ENCODE measurements around the gene PDAP1. TPM values are rescaled to one million over a fixed set of nuclear protein-coding genes. Genes with fewer than 3 reads are reported as not detected.

Gene PDAP1
- total and polyA plus RNA-seq, 2 of the 13 experiments (the other 11 are each of a cell fraction or from before 2014, with no cell fraction given): 13.0 to 100 TPM

GRCh38 chr7:99422625-99423024 is 14.2 kb upstream of the PDAP1 start:
- in situ Hi-C loops (cut with HindIII; ENCODE audit: extremely low pct_ligation_motif_present, low pct_unique_long_range_greater_than_20kb) (no loop called here), intact Hi-C loops (cut with micrococcal nuclease; ENCODE audit: unreplicated experiment) (no loop called here)
- CTCF ChIA-PET (ENCODE audit: low intra/inter-chr PET ratio, low total read pairs): no interaction called here
- POLR2A ChIA-PET: interaction anchor here (1.3 kb wide), 1 partner anchor 13 kb away, joined by 6 read pairs; the partner anchor contains the start of genes BUD31 and PDAP1
- H3K9ac ChIP-seq (ENCODE audit: insufficient read depth, low read depth, low read length): no peak overlapping the region
- DNase-seq (ENCODE audit: low spot score) (no peak), FAIRE-seq (no peak), ATAC-seq (no peak)
- no peaks in the 10 kb centered on the region for H3K9me3 ChIP-seq (ENCODE audit: low read length)
- peaks cover 26 to 53% of the 10 kb centered on the region in 2 experiments for H3K36me3 ChIP-seq (replicated peaks in 1 of 2; ENCODE audit: control insufficient read depth in 1 of 2, insufficient read depth in 2 of 2, low read length in 2 of 2)
- 0 out of 2 replicates have a peak, but pooled peaks cover 7% of the 10 kb centered on the region for H3K4me1 ChIP-seq (ENCODE audit: insufficient read depth, low read length)
- H3K27me3 ChIP-seq (ENCODE audit: control insufficient read depth in 1 of 2, insufficient read depth in 2 of 2, low read length in 2 of 2): no peaks in the 10 kb centered on the region
- no peak overlapping the region for H3K27ac ChIP-seq (ENCODE audit: extremely low read length, insufficient read depth, low read length)
- H3K4me2 ChIP-seq (ENCODE audit: low read depth, low read length): no peak overlapping the region
- H4K20me1 ChIP-seq (ENCODE audit: insufficient read depth, low read length): 0 out of 2 replicates have a peak, but pooled peaks cover under 1% of the 10 kb centered on the region
- 70% methylated on average over 3 of the region's 5 CpGs for WGBS (ENCODE audit: low lambda C conversion rate)
- H2AFZ ChIP-seq (ENCODE audit: low read length): no peak overlapping the region
- no peak overlapping the region for H3K4me3 ChIP-seq (replicated peaks in 1 of 3; ENCODE audit: insufficient read depth in 1 of 3, low read depth in 2 of 3, low read length in 3 of 3)
- no peaks in the 10 kb centered on the region for H3K79me2 ChIP-seq (ENCODE audit: insufficient read depth, low read length)
- no TSS peak for BruUV-seq (replicated peaks)
- TF ChIP-seq PTBP1 (IDR thresholded peaks at IDR 0.05; ENCODE audit: low read depth, low read length, poor library complexity, severe bottlenecking): no peak
- no peak for TF ChIP-seq ZNF207 (IDR thresholded peaks at IDR 0.05; ENCODE audit: borderline replicate concordance)
- TF ChIP-seq ZNF318 (CRISPR knock-in tag; IDR thresholded peaks at IDR 0.05): no peak
- no peak for TF ChIP-seq PITX1 (CRISPR knock-in tag; IDR thresholded peaks at IDR 0.05)
- no peak for TF ChIP-seq CEBPB (IDR thresholded peaks at IDR 0.05; ENCODE audit: borderline replicate concordance, low read depth, low read length)
- TF ChIP-seq ZNF383 (CRISPR knock-in tag; IDR thresholded peaks at IDR 0.05; ENCODE audit: borderline replicate concordance): no peak
- TF ChIP-seq ZNF124 (CRISPR knock-in tag; IDR thresholded peaks at IDR 0.05): no peak
- TF ChIP-seq ZNF414 (CRISPR knock-in tag; IDR thresholded peaks at IDR 0.05): no peak
- TF ChIP-seq JUND (CRISPR knock-in tag; IDR thresholded peaks at IDR 0.05): no peak
